Measurements from ENCODE around the gene PIAS1. TPM values are rescaled to one million over a fixed set of nuclear protein-coding genes. Genes with fewer than 3 reads are reported as not detected.

Gene PIAS1
- total and polyA plus RNA-seq, 9 of the 15 experiments (the other 6 are each of a cell fraction or from before 2014, with no cell fraction given) = 18.0 to 59.1 (median 28.5) TPM

DNA sequence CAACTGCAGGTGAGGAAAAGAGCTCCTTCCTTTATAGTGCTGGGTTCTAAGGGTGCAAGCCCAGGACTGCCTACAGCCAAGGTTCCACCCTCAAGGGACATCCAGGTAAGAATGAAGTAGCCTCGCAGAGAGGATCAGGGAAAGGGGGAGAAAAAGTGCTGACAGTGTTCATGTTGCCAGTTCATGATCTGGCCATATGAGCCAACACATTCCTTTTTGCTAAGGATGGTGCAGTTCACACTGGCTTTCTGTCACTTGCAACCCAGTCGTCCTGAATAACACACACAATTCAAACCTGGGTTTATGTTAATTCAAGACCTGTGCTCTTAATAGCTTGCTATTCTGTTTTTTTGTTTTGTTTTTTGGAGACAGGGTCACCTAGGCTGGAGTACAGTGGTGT, 166.4 kb downstream of the PIAS1 start:
- Histone ChIP-seq H3K4me1 (replicated peaks in 1 of 2; ENCODE audit: control insufficient read depth in 2 of 2, insufficient read depth in 2 of 2, low read length in 2 of 2) (peaks cover 13 to 18% of the 10 kb centered on the region in 2 experiments; a peak in 4 of 5 replicates), H3K9me1 (ENCODE audit: control insufficient read depth, insufficient read depth, low read length) (peaks cover 17% of the 10 kb centered on the region), H3K27ac (ENCODE audit: extremely low read depth, low read depth, low read length) (no peak overlapping the region), H4K20me1 (replicated peaks; ENCODE audit: control insufficient read depth, insufficient read depth, low read length) (peaks cover 10% of the 10 kb centered on the region), H3K79me2 (ENCODE audit: control insufficient read depth, insufficient read depth, low read length) (peaks cover 80% of the 10 kb centered on the region), H2AFZ (ENCODE audit: low read depth, low read length) (no peak overlapping the region), H3K9me3 (replicated peaks; ENCODE audit: control insufficient read depth, insufficient read depth, low read depth, low read length) (no peaks in the 10 kb centered on the region), H3K27me3 (ENCODE audit: control insufficient read depth in 2 of 2, insufficient read depth in 2 of 2, low read length in 2 of 2) (no peaks in the 10 kb centered on the region), H3K4me3 (no peak overlapping the region), H3K36me3 (ENCODE audit: control insufficient read depth, insufficient read depth, low read length) (peaks cover 64% of the 10 kb centered on the region), H3K9ac (ENCODE audit: insufficient read depth in 1 of 2, low read depth in 2 of 2, low read length in 2 of 2) (no peak overlapping the region), H3K4me2 (ENCODE audit: insufficient read depth, low read length) (no peak overlapping the region)
- intact Hi-C loops (cut with micrococcal nuclease) (no loop called here), in situ Hi-C loops (cut with MboI) (no loop called here)
- BruUV-seq (replicated peaks) = no TSS peak
- FAIRE-seq (peak; percentile 40), DNase-seq (ENCODE audit: extremely low read depth in 1 of 4, low spot score in 3 of 4) (peak in 1 of 4 experiments; percentile 2), ATAC-seq (no peak)
- POLR2A ChIA-PET = interaction anchor here (0.7 to 3.5 kb wide), 5 partner anchors 9 to 1374 kb away, joined by 3 to 18 read pairs (median 3); partner anchors contain the start of gene CLN6
- CTCF ChIA-PET (ENCODE audit: low intra/inter-chr PET ratio) = no interaction called here
- no peak for TF ChIP-seq MTA3 (IDR thresholded peaks at IDR 0.05; ENCODE audit: borderline replicate concordance)
- TF ChIP-seq C11orf30 (IDR thresholded peaks at IDR 0.05; ENCODE audit: low read depth) = peak; percentile 48
- no peak for TF ChIP-seq ZC3H8 (IDR thresholded peaks at IDR 0.05)
- no peak for TF ChIP-seq FOSL1 (tag; conservative IDR thresholded peaks at IDR 0.05)
- TF ChIP-seq, protein P1, sequence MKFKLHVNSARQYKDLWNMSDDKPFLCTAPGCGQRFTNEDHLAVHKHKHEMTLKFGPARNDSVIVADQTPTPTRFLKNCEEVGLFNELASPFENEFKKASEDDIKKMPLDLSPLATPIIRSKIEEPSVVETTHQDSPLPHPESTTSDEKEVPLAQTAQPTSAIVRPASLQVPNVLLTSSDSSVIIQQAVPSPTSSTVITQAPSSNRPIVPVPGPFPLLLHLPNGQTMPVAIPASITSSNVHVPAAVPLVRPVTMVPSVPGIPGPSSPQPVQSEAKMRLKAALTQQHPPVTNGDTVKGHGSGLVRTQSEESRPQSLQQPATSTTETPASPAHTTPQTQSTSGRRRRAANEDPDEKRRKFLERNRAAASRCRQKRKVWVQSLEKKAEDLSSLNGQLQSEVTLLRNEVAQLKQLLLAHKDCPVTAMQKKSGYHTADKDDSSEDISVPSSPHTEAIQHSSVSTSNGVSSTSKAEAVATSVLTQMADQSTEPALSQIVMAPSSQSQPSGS (CRISPR knock-in tag; IDR thresholded peaks at IDR 0.05) = no peak
- TF ChIP-seq, protein P2, sequence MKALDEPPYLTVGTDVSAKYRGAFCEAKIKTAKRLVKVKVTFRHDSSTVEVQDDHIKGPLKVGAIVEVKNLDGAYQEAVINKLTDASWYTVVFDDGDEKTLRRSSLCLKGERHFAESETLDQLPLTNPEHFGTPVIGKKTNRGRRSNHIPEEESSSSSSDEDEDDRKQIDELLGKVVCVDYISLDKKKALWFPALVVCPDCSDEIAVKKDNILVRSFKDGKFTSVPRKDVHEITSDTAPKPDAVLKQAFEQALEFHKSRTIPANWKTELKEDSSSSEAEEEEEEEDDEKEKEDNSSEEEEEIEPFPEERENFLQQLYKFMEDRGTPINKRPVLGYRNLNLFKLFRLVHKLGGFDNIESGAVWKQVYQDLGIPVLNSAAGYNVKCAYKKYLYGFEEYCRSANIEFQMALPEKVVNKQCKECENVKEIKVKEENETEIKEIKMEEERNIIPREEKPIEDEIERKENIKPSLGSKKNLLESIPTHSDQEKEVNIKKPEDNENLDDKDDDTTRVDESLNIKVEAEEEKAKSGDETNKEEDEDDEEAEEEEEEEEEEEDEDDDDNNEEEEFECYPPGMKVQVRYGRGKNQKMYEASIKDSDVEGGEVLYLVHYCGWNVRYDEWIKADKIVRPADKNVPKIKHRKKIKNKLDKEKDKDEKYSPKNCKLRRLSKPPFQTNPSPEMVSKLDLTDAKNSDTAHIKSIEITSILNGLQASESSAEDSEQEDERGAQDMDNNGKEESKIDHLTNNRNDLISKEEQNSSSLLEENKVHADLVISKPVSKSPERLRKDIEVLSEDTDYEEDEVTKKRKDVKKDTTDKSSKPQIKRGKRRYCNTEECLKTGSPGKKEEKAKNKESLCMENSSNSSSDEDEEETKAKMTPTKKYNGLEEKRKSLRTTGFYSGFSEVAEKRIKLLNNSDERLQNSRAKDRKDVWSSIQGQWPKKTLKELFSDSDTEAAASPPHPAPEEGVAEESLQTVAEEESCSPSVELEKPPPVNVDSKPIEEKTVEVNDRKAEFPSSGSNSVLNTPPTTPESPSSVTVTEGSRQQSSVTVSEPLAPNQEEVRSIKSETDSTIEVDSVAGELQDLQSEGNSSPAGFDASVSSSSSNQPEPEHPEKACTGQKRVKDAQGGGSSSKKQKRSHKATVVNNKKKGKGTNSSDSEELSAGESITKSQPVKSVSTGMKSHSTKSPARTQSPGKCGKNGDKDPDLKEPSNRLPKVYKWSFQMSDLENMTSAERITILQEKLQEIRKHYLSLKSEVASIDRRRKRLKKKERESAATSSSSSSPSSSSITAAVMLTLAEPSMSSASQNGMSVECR (CRISPR knock-in tag; IDR thresholded peaks at IDR 0.05) = no peak
- TF ChIP-seq ZNF316 (IDR thresholded peaks at IDR 0.05) = peak; percentile 65
- 83% methylated on average over 2 of the region's 2 CpGs for WGBS (ENCODE audit: insufficient coverage, low coverage, missing lambda C conversion rate)

Measured in K562 (cell line).